ENCODE data around the gene ARSG.

Gene ARSG

GRCh38 chr17:68378268-68379176 lies 87.2 kb downstream of the ARSG start:
- peak overlapping the region; percentile 99 for H3K27ac ChIP-seq
- TF ChIP-seq ZFX (IDR thresholded peaks at IDR 0.05) (peak; percentile 22; the same call in 1 of the 2 replicates), CTCF (conservative IDR thresholded peaks at IDR 0.05) (no peak)

GRCh38 chr17:68379177-68379510 lies 87.8 kb downstream of the ARSG start:
- no peak for TF ChIP-seq CTCF (conservative IDR thresholded peaks at IDR 0.05)
- no peak; the same call in 1 of the 2 replicates for TF ChIP-seq ZFX (IDR thresholded peaks at IDR 0.05)

GRCh38 chr17:68379692-68380677 lies 88.7 kb downstream of the ARSG start:
- peak overlapping the region; percentile 99 for H3K27ac ChIP-seq
- TF ChIP-seq CTCF (conservative IDR thresholded peaks at IDR 0.05) = no peak
- TF ChIP-seq ZFX (IDR thresholded peaks at IDR 0.05) = no peak

More at GRCh38 chr17:68379177-68379510, 87.8 kb downstream of the ARSG start:
- H3K27ac ChIP-seq = peak overlapping the region; percentile 99

GRCh38 chr17:68381076-68381900 lies 90.0 kb downstream of the ARSG start:
- peak overlapping the region; percentile 17; the same call in 1 of the 2 replicates for H3K27ac ChIP-seq

GRCh38 chr17:68382582-68383085 lies 91.3 kb downstream of the ARSG start:
- TF ChIP-seq ZFX (IDR thresholded peaks at IDR 0.05) = no peak
- no peak for TF ChIP-seq CTCF (conservative IDR thresholded peaks at IDR 0.05)
- H3K27ac ChIP-seq = no peak overlapping the region

More at GRCh38 chr17:68381076-68381900, 90.0 kb downstream of the ARSG start:
- TF ChIP-seq ZFX (IDR thresholded peaks at IDR 0.05) = no peak
- TF ChIP-seq CTCF (conservative IDR thresholded peaks at IDR 0.05) = no peak

- peak overlapping the region; percentile 11; the same call in 1 of the 2 replicates for H3K27ac ChIP-seq
- TF ChIP-seq CTCF (conservative IDR thresholded peaks at IDR 0.05) = no peak
Measured at GRCh38 chr17:68383120-68383442, 91.8 kb downstream of the ARSG start.

Measured in C4-2B (cell line).